GM19463 (cell line): ENCODE measurements around the gene FIZ1.

Experiments used
- ATAC-seq: cut with Tn5 transposase; IDR thresholded peaks from one replicate; pipeline ENCODE4 v1.9.1; 2021; ENCODE audit warnings: mild to moderate bottlenecking, moderate library complexity; ENCODE audit not compliant: unreplicated experiment

FIZ1 gene

GRCh38 chr19:55613930-55614710 is 14.8 kb upstream of the FIZ1 start:
- no peak for ATAC-seq

- no peak for ATAC-seq
Measured at GRCh38 chr19:55613396-55613795, 14.1 kb upstream of the FIZ1 start.

GRCh38 chr19:55611983-55612645 is 12.8 kb upstream of the FIZ1 start:
- ATAC-seq: no peak

- no peak for ATAC-seq
Measured at GRCh38 chr19:55611300-55611982, 12.1 kb upstream of the FIZ1 start.

- no peak for ATAC-seq
Measured at GRCh38 chr19:55609326-55609725, 10.0 kb upstream of the FIZ1 start.

GRCh38 chr19:55606817-55607216 is 7.5 kb upstream of the FIZ1 start:
- ATAC-seq: no peak

GRCh38 chr19:55606471-55606787 is 7.1 kb upstream of the FIZ1 start:
- no peak for ATAC-seq

GRCh38 chr19:55605637-55606470 is 6.5 kb upstream of the FIZ1 start, which contains the start of gene ZNF865:
TSS of gene ZNF865 (plus strand) at chr19:55605647. CDS start at chr19:55613619, 7,972 bp downstream.
- ATAC-seq: peak; percentile 33

GRCh38 chr19:55605207-55605636 is 5.9 kb upstream of the FIZ1 start:
- ATAC-seq: peak; percentile 69

GRCh38 chr19:55603581-55604292 is 4.4 kb upstream of the FIZ1 start:
- ATAC-seq: no peak

GRCh38 chr19:55603115-55603514 is 3.8 kb upstream of the FIZ1 start:
- ATAC-seq: no peak

GRCh38 chr19:55602104-55603001 is 3.0 kb upstream of the FIZ1 start:
- no peak for ATAC-seq

- no peak for ATAC-seq
Measured at GRCh38 chr19:55601084-55601483, 1.8 kb upstream of the FIZ1 start.

- ATAC-seq: no peak
Measured at GRCh38 chr19:55600662-55601028, 1.3 kb upstream of the FIZ1 start.

- ATAC-seq: peak; percentile 43
Measured at GRCh38 chr19:55599842-55600661, 735 bp upstream of the FIZ1 start, which contains the start of gene ZNF524. TSS of gene ZNF524 (plus strand) at chr19:55600288. CDS start at chr19:55602113, 1,825 bp downstream.

- ATAC-seq: peak; percentile 44
Measured at GRCh38 chr19:55598719-55599467, 424 bp downstream of the FIZ1 start.

GRCh38 chr19:55598034-55598433 is 1.3 kb downstream of the FIZ1 start:
- no peak for ATAC-seq

GRCh38 chr19:55597501-55597921 is 1.8 kb downstream of the FIZ1 start:
- no peak for ATAC-seq
